ENCODE measurements around the gene TRA2A.

DNA sequence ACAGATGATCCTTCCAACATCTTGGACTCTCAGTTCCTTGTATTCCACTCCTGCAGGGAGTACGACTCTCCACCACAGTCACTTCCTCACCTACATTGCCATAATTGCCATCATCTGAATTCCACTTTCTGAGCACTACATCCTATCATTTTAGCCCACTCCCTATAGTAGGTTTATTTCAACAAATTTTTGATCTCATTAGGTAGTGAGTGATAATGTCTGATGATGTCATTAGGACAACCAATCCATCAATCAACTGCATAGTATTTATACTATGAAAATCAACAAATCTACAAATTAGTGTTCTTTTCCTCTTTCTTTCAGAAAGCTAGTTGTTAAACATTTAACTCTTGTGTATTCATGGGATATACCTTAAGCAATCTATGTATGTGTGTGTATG lies 13.7 kb upstream of the TRA2A start:
- TF ChIP-seq EP300 (IDR thresholded peaks at IDR 0.05) = no peak
- TF ChIP-seq, protein P1, sequence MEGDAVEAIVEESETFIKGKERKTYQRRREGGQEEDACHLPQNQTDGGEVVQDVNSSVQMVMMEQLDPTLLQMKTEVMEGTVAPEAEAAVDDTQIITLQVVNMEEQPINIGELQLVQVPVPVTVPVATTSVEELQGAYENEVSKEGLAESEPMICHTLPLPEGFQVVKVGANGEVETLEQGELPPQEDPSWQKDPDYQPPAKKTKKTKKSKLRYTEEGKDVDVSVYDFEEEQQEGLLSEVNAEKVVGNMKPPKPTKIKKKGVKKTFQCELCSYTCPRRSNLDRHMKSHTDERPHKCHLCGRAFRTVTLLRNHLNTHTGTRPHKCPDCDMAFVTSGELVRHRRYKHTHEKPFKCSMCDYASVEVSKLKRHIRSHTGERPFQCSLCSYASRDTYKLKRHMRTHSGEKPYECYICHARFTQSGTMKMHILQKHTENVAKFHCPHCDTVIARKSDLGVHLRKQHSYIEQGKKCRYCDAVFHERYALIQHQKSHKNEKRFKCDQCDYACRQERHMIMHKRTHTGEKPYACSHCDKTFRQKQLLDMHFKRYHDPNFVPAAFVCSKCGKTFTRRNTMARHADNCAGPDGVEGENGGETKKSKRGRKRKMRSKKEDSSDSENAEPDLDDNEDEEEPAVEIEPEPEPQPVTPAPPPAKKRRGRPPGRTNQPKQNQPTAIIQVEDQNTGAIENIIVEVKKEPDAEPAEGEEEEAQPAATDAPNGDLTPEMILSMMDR (IDR thresholded peaks at IDR 0.05) = no peak

Data from gastroesophageal sphincter (tissue), 3 donors.